H9 (cell line): ENCODE measurements around the gene HIC1. TPM values are rescaled to one million over a fixed set of nuclear protein-coding genes. Genes with fewer than 3 reads are reported as not detected.

Experiments
- DNase-seq: peaks from one replicate; pipeline ENCODE4 v3.0.0-alpha.2; 2017
- H2AFZ ChIP-seq: one replicate; pipeline ENCODE4 v1.6.1; 2013; ENCODE audit warnings: mild to moderate bottlenecking, low read length, control low read depth, moderate library complexity
- H2AK5ac ChIP-seq: 2 replicates; pipeline ENCODE4 v1.6.1; 2013; ENCODE audit warnings: low read length, control low read depth, mixed read lengths; ENCODE audit not compliant: insufficient read length
- H2BK120ac ChIP-seq: one replicate; pipeline ENCODE4 v1.6.1; 2013; ENCODE audit warnings: low read depth, mild to moderate bottlenecking, low read length, control low read depth, inconsistent platforms; ENCODE audit not compliant: poor library complexity, severe bottlenecking
- H2BK12ac ChIP-seq: 2 replicates; pipeline ENCODE4 v1.6.1; 2013; ENCODE audit warnings: low read length, control low read depth, mixed read lengths, low read depth; ENCODE audit not compliant: insufficient read length
- H2BK15ac ChIP-seq: 2 replicates; pipeline ENCODE4 v1.6.1; 2013; ENCODE audit warnings: low read depth, low read length, control low read depth
- H2BK20ac ChIP-seq: one replicate; pipeline ENCODE4 v1.6.1; 2013; ENCODE audit warnings: low read depth, mild to moderate bottlenecking, low read length, control low read depth, inconsistent platforms; ENCODE audit not compliant: poor library complexity, severe bottlenecking
- H2BK5ac ChIP-seq: 2 replicates; pipeline ENCODE4 v1.6.1; 2013; ENCODE audit warnings: low read length, control low read depth, mixed read lengths; ENCODE audit not compliant: insufficient read length
- H3K14ac ChIP-seq: 2 replicates; pipeline ENCODE4 v1.6.1; 2013; ENCODE audit warnings: low read length, control low read depth; ENCODE audit not compliant: insufficient read depth
- H3K18ac ChIP-seq: 2 replicates; pipeline ENCODE4 v1.6.1; 2013; ENCODE audit warnings: low read depth, mild to moderate bottlenecking, mixed read lengths, low read length, control low read depth; ENCODE audit not compliant: insufficient read length
- H3K23ac ChIP-seq: 2 replicates; pipeline ENCODE4 v1.6.1; 2013; ENCODE audit warnings: low read length, control low read depth, mixed read lengths, low read depth; ENCODE audit not compliant: insufficient read length
- H3K23me2 ChIP-seq: 2 replicates; pipeline ENCODE4 v1.6.1; 2013; ENCODE audit warnings: low read depth, mild to moderate bottlenecking, mixed read lengths, low read length, control low read depth; ENCODE audit not compliant: insufficient read length, poor library complexity, severe bottlenecking
- H3K27ac ChIP-seq: 2 replicates; pipeline ENCODE4 v1.5.1; 2013; ENCODE audit warnings: low read length, control low read depth, mixed read lengths, low read depth; ENCODE audit not compliant: insufficient read length
- H3K27me3 ChIP-seq: 2 replicates; pipeline ENCODE4 v1.6.1; 2013; ENCODE audit warnings: low read length, control low read depth, inconsistent platforms; ENCODE audit not compliant: insufficient read depth
- H3K4ac ChIP-seq: 2 replicates; pipeline ENCODE4 v1.6.1; 2013; ENCODE audit warnings: low read depth, mild to moderate bottlenecking, control low read depth, inconsistent platforms, low read length, moderate library complexity
- H3K4me1 ChIP-seq: 2 replicates; pipeline ENCODE4 v1.6.1; 2013; ENCODE audit warnings: low read length, control low read depth, inconsistent platforms; ENCODE audit not compliant: insufficient read depth
- H3K4me2 ChIP-seq: 2 replicates; pipeline ENCODE4 v1.6.1; 2013; ENCODE audit warnings: low read length, control low read depth, mixed read lengths; ENCODE audit not compliant: insufficient read length, insufficient read depth
- H3K56ac ChIP-seq: 2 replicates; pipeline ENCODE4 v1.6.1; 2013; ENCODE audit warnings: low read depth, mild to moderate bottlenecking, mixed read lengths, low read length, control low read depth; ENCODE audit not compliant: insufficient read length
- H3K79me1 ChIP-seq: 2 replicates; pipeline ENCODE4 v1.6.1; 2013; ENCODE audit warnings: low read depth, mild to moderate bottlenecking, moderate library complexity, low read length, control low read depth, inconsistent platforms; ENCODE audit not compliant: insufficient read depth, poor library complexity, severe bottlenecking
- H3K79me2 ChIP-seq: 2 replicates; pipeline ENCODE4 v1.6.1; 2013; ENCODE audit warnings: low read length, control low read depth, inconsistent platforms; ENCODE audit not compliant: insufficient read depth
- H3K9ac ChIP-seq: 2 replicates; pipeline ENCODE4 v1.6.1; 2013; ENCODE audit warnings: low read length, control low read depth, mixed read lengths; ENCODE audit not compliant: insufficient read length; ENCODE audit errors: extremely low read depth
- H3K9me3 ChIP-seq: one replicate; pipeline ENCODE4 v1.6.1; 2013; ENCODE audit warnings: low read depth, low read length, inconsistent platforms; ENCODE audit not compliant: control insufficient read depth
- H3T11ph ChIP-seq: one replicate; pipeline ENCODE4 v1.6.1; 2013; ENCODE audit warnings: mild to moderate bottlenecking, low read length, control low read depth, inconsistent platforms
- H4K20me1 ChIP-seq: one replicate; pipeline ENCODE4 v1.6.1; 2013; ENCODE audit not compliant: control insufficient read depth, insufficient read length, insufficient read depth
- H4K5ac ChIP-seq: 2 replicates; pipeline ENCODE4 v1.6.1; 2013; ENCODE audit warnings: low read depth, mild to moderate bottlenecking, mixed read lengths, low read length, control low read depth; ENCODE audit not compliant: insufficient read length
- H4K8ac ChIP-seq: replicated peaks from 2 replicates; pipeline ENCODE4 v1.6.1; 2013; ENCODE audit warnings: low read length, control low read depth, mixed read lengths, low read depth; ENCODE audit not compliant: insufficient read length
- H4K91ac ChIP-seq: 2 replicates; pipeline ENCODE4 v1.6.1; 2013; ENCODE audit warnings: low read depth, mild to moderate bottlenecking, moderate library complexity, mixed read lengths, low read length, control low read depth; ENCODE audit not compliant: insufficient read length
- H3K27ac Mint-ChIP-seq, 3 experiments: 2 replicates in 2 of 3; 3 replicates in 1 of 3; pipeline ENCODE4 v1.8.0; 2020 to 2021; ENCODE audit warnings: mixed read lengths in 3 of 3, mild to moderate bottlenecking in 1 of 3, moderate library complexity in 1 of 3
- H3K27me3 Mint-ChIP-seq: 2 replicates; pipeline ENCODE4 v1.8.0; 2021; ENCODE audit warnings: low read depth, mild to moderate bottlenecking, moderate library complexity, mixed read lengths
- H3K36me3 Mint-ChIP-seq, 3 experiments: 2 replicates in 2 of 3; 3 replicates in 1 of 3; pipeline ENCODE4 v1.8.0; 2020 to 2021; ENCODE audit warnings: low read depth in 3 of 3, mixed read lengths in 3 of 3; ENCODE audit not compliant: insufficient read depth in 1 of 3
- H3K4me1 Mint-ChIP-seq, 2 experiments: 2 replicates each; pipeline ENCODE4 v1.8.0; 2020; ENCODE audit warnings: mixed read lengths in 2 of 2
- H3K4me3 Mint-ChIP-seq, 2 experiments: 2 replicates in 1 of 2; 3 replicates in 1 of 2; pipeline ENCODE4 v1.8.0; 2020 to 2021; ENCODE audit warnings: mild to moderate bottlenecking in 2 of 2, mixed read lengths in 2 of 2, moderate library complexity in 1 of 2
- H3K9me3 Mint-ChIP-seq, 2 experiments: 2 replicates in 1 of 2; 3 replicates in 1 of 2; pipeline ENCODE4 v1.8.0; 2020; ENCODE audit warnings: mild to moderate bottlenecking in 2 of 2, mixed read lengths in 2 of 2, moderate library complexity in 1 of 2
- CTCF ChIP-seq: fragments of 200-600 bp; sonication (generic); conservative IDR thresholded peaks from 3 replicates; pipeline ENCODE4 v1.8.0; 2021; ENCODE audit warnings: antibody characterized with exemption, mild to moderate bottlenecking
- WGBS: extraction: QIAGEN DNeasy Blood & Tissue Kit; methylation state at CpG from one replicate; pipeline ENCODE4 v1.1.7; 2013; ENCODE audit warnings: missing lambda C conversion rate, low lambda C conversion rate, mixed read lengths; ENCODE audit not compliant: insufficient read length; ENCODE audit errors: extremely low coverage; 5-methylcytosine and 5-hydroxymethylcytosine counted together
- total RNA-seq: library from RNA; stranded (reverse); gene quantifications from 2 replicates; pipeline ENCODE4 v1.2.1, GENCODE V29; 2021

HIC1 gene
- total RNA-seq, 1 experiment from 2014 or later: 1.8 TPM

GRCh38 chr17:2028737-2029136 lies 26.2 kb upstream of the HIC1 start:
- H3K56ac ChIP-seq: no peak overlapping the region
- no peak overlapping the region for H3K18ac ChIP-seq
- H4K5ac ChIP-seq: no peak overlapping the region
- H3K79me2 ChIP-seq: no peaks in the 10 kb centered on the region
- H3T11ph ChIP-seq: no peak overlapping the region
- H3K27me3 ChIP-seq: peaks cover 49% of the 10 kb centered on the region
- no peak overlapping the region for H3K4me2 ChIP-seq
- H3K14ac ChIP-seq: no peak overlapping the region
- no peak overlapping the region for H3K9ac ChIP-seq
- H3K79me1 ChIP-seq: no peaks in the 10 kb centered on the region
- no peak overlapping the region for H3K23ac ChIP-seq
- no peak overlapping the region for H2AFZ ChIP-seq
- Mint-ChIP-seq H3K36me3 (no peaks in the 10 kb centered on the region; a peak in 1 of 7 replicates), H3K4me1 (peaks cover 10 to 27% of the 10 kb centered on the region in 2 experiments), H3K9me3 (peaks cover 5 to 6% of the 10 kb centered on the region in 2 experiments; a peak in 4 of 5 replicates), H3K4me3 (no peak overlapping the region), H3K27ac (no peak overlapping the region), H3K27me3 (peaks cover 57% of the 10 kb centered on the region)
- WGBS: no CpG with 5 or more reads among the region's 6 CpGs
- H4K8ac ChIP-seq: no peak overlapping the region
- no peak overlapping the region for H2BK20ac ChIP-seq
- H2AK5ac ChIP-seq: no peak overlapping the region
- H2BK5ac ChIP-seq: no peak overlapping the region
- H2BK120ac ChIP-seq: no peak overlapping the region
- no peaks in the 10 kb centered on the region for H3K9me3 ChIP-seq
- no peak for DNase-seq
- no peak overlapping the region for H3K4ac ChIP-seq
- no peak overlapping the region for H4K91ac ChIP-seq
- H2BK15ac ChIP-seq: no peak overlapping the region
- H2BK12ac ChIP-seq: no peak overlapping the region
- no peaks in the 10 kb centered on the region for H4K20me1 ChIP-seq
- no peak for TF ChIP-seq CTCF
- no peak overlapping the region for H3K27ac ChIP-seq
- H3K4me1 ChIP-seq: no peaks in the 10 kb centered on the region
- peaks cover 21% of the 10 kb centered on the region for H3K23me2 ChIP-seq
